GM21528 (cell line): ENCODE data around the gene CRTC1.

Experiments used
- ATAC-seq: cut with Tn5 transposase; IDR thresholded peaks from one replicate; pipeline ENCODE4 v1.9.1; 2021; ENCODE audit warnings: mild to moderate bottlenecking, moderate library complexity; ENCODE audit not compliant: unreplicated experiment, low FRiP score

Gene CRTC1

DNA sequence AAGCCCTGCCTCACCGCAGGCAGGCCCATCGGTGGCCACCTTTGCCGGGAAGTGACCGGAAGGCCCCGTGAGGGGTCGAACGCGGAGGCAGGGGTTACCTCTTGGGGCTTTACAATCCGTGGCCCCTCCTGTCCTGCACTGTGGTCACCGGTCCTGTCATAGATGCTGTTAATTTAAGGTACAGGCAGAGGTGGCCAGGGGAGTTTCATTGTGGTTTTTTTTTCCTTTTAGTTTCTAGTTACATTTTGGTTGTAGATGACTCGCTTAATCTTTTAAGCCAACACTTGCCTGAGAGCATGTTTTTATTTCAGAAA is 94.6 kb downstream of the CRTC1 start:
- no peak for ATAC-seq

DNA sequence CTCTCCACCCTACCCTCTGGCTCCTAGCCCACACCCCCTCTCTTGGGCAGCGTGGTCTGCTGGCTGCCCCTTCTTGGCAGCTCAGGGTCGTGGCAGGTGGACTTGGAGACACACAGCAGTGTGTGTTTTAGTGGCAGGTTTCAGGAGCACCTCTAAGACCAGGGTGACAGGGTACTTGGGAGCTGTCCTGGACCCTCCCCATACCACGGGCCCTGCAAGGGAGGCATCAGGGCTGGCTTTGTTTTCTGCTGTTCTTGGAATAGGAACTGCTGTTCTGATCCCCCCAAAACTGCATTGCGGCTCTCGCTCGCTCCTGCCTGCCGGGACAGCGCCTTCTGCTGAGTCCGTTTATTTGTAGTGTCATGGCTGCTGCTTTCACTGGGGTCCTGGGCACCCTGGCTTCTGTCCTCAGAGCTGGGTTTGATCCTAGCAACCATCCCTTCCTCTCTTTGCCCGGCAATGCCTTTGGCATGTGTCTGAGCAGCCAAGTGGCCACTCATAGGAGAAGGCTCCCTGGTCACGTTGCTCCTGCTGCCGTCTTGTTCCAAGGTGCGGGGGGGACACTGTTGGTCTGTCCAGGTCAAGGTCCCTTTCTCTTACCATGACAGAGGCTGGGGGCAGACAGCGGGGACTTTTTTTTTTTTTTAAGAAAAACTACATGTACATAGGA is 95.5 kb downstream of the CRTC1 start:
- no peak for ATAC-seq

DNA sequence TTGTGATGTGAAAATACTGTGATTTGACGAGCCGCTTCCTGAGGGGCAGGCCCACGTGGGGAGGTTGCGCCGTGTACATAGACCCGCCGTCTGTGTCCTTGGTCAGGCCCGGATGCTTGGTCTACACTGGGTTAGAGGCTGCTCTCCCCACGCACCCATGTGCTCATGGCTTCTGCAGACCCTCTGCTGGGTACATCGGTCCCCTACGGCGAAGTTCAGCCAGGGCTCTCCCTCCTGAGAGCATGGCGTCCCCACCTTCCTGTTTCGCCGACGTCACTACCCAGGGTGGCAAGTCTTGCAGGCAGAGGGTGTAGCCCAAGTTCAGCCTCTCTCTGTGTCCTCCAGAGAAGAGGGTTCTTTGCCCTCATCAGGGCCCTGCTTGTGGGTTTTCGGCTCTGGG is 96.6 kb downstream of the CRTC1 start:
- ATAC-seq = no peak

DNA sequence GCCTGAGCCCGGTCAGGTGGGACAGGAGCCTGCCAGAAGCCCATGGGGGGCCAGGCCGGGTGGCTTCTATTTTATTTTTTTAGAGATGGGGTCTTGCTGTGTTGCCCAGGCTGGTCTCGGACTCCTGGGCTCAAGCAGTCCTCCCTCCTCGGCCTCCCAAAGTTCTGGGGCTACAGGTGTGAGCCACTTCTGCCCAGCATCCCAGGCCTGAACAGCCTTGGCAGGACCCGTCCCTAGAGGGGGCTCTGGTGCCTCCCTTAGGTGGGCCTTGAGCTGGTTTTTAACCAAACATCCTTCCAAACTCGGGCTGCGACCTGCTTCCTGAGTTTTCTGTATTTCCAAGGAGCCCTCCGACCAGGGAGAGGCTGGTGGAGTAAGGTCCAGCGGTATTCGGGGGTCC is 97.2 kb downstream of the CRTC1 start:
- no peak for ATAC-seq

DNA sequence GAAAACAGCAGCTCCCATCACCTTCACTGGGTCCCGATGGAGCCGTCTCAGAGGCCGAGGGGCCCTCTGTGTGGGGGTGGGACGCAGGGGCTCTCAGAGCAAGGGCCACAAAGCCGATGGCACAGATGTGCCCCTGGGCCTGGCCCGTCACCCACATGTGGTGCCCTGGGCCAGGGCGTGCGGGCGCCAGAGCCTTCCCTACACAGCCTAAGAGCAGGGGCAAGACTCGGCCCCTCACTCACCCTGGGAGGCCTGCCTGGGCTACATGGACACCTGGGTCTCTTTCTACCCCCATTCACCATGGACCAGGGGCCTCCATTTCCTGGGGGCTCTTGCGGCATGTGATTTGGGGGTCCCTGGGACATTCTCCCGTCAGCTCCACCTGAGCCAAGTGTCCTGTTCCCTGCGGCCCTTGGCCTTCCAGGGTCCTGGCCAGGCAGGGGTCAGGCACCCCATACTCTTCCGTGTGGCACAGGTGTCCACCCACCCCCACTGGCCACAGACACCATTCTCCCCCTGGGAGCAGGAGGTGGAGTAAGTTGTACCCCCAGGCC is 97.6 kb downstream of the CRTC1 start:
- ATAC-seq = no peak

DNA sequence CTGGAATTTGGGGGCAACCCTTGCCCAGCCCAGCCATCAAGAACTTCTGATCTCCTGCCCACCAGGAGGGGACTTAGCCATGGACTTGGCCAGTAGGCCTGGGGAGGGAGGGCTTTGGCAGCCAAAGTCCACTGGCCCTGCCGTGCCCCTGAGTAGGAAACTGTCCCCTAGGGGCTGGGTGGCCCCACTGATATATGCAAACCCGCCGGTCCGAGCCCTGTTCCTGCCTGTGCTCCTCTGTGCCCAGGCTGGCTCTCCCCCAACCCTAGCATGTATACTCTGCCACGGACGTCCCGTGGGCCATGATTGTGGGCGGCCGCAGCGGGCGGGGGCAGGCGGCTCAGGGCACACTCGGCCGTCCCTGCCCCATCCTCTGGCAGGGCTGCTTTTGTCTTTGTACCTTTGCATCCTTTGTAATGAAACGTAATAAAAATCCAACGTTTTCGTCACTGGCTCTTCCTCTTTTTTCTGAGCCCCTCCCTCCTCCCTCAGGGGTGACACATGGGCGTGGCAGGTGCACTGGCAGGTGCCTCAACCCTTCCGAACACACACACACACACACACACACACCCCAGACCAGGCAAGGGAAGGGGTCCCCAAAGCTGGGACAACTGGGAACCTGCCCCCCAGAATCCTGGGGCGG is 98.5 kb downstream of the CRTC1 start:
- no peak for ATAC-seq

DNA sequence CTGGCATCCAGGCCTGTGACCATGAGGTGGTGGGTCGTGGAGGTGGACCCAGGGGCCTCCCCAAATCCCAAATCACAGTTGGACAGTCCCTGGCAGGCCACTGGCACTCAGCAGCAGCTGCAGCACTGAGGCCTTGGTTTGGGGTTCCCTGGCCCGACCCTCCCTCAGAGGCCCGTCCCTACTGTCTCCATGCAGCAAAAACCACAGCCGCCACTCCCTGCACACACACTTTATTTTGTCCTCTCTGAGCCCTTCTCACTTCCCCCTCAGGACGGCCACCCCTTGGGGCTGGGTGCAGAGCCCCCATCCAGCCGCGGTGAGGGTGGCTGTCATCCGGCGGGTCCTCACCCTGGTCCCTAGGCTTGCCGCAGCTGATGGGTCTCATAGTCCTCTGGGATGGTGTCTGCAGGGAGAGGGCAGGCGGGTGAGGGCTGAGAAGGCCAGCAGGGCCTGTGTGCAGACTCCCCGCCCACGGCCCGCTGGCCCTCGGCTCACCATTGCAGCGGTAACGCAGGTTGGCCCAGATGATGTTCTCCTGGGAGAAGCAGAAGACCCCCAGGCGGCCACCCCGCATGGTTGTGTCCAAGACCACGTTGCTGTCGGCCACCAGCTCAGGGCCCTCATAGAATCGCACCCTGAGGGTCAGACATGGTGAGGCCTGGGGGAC is 99.2 kb downstream of the CRTC1 start:
- ATAC-seq = no peak

DNA sequence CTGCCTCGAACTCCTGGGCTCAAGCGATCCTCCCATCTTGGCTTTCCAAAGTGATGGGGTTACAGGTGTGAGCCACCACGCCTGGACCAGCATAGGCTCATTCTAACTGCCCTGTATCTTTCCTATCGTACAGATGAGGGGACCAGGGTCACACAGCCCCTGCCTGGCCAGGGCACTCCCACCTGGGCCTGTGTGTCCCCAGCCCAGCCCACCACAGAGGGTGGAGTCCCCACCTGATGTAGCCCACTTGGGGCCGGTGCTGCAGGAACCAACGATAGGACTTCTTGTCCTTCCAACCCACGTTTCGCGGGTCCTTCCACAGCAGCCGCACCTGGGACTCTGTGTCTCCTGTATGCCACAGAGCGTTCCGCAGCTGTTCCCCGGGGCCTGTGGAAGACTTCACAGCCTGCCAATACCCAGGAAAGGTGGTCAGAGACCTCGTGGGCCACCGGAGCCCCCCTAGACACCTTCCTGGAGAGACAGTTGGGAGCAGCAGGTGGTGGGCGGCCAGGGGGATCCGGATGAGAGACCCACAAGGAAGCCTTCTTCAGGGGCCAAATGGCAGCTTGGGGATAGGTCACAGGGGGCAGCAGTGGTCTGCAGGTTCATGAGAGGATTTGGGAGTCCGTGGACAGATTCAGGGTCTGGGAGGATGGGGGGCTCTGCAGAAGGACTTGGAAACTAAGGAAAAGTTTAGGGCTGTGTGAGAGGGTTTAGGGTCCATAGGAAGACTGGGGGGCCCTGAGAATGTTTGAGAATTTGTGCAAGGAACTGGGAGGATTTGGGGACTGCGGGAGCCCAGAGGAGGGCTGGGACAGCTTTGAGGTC is 100.7 kb downstream of the CRTC1 start:
- no peak for ATAC-seq

DNA sequence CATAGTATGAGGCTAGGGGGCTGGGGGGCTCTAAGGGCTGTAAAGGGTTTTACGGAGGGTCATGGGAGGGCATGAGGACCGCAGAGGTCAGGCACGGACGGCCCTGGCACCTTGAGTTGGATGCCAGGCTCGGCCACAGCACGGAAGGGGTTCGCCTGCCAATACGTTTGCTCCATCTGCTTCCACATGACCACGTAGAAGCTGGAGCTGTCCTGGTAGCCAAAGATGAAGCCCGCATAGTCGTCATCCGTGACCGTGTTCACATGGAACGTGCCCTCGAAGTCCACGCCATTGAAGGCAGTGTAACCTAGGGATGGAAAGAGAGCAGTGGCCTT is 101.3 kb downstream of the CRTC1 start:
- no peak for ATAC-seq

DNA sequence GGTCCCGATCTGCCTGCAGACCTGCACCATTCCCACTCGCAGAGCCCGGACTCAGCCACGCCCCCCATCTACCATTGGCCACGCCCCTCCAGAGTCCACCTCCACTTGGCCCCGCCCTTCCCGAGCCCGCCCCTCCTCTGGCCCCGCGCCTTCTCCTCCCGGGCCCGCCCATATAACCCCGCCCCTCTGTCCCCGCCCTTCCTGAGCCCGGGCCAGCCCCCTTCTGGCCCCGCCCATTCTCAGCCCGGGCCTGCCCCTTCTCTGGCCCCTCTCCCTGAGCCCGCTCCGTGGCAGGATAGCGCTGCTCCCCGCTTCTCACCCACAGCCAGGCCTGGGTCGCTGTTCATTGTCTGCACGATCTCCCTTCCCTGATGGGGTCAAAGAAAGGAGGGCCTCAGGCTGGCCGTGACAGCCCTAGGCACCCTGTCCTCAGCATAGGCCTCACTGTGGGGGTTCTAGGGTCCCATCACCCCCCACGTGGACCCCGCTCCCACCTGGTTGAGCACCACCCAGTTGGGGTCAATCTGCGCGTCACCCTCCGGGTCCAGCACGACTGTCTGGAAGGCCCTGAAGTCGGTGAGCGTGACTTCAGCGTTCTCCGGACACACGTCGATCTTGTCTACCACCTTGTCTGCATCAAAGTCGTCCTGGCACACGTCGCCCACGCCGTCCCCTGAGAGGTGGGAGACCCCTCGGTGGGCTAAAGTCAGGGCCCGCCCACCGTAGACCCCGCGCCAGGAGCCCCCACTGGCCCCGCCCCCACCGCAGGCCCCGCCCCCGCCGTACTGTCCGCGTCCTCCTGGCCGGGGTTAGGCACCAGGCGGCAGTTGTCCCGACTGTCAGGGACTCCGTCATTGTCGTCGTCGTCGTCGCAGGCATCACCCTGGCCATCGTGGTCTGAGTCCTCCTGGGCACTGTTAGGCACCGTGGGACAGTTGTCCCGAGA is 102.0 kb downstream of the CRTC1 start:
- no peak for ATAC-seq

DNA sequence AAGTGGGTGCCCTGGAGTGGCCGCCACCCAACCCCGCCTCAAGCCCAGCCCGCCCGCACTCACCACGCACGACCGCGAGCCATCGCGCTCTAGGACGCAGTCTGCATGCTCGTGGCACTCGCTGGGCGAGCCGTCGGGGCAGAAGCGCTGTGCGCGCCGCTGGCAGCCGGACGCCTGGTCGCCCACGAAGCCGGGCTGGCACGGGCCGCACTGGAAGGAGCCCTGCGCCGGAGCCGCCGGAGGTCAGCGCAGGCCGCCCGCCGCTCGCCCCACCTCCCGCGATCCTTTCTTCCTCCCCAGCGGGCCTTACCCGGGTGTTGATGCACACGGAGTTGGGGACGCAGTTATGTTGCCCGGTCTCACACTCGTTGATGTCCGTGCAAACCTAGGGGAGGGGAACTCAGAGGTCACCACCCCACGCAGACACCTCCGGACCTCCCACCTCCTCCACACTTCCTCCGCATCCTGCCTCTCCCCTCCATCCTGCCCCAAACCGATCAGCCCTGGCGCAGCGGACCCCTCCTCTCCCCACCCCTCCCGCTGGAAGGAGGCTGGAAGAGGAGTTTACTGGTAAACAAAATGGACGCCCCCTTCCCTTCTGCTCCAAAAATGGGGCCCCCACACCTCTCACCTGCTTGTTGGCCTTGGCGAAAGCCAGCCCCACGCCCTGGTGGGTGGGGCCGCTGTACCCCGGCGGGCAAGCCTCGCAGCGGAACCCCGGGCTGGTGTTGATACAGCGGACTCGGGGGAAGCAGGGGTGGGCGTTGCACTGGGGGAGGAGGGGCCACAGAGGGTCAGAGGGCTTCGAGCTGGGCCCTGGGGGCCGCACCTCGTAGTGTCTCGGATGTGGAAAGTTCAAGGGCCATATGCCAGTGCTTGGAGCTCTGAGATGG is 105.3 kb downstream of the CRTC1 start:
- no peak for ATAC-seq

DNA sequence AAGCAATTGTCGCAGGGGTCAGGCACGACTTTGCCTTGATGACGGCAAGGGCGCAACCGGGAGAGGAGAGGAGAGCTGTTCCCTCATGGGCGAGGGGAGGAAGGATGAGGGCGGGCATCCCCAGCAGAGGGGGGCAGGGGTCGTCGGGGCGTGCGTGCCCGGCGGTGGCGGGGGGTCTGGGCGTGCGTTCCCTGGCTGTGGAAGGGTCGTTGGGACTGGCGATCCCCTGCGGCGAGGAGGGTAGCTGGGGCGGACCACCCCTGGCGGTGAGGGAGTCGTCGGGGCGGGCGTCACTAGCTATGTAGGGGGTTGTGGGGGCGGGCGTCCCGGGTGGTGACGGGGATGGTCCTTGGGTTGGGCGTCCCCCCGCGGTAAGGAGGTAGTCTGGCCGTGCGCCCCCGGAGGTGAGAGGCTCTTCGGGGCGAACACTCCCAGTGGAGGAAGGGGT is 106.0 kb downstream of the CRTC1 start:
- ATAC-seq = no peak

DNA sequence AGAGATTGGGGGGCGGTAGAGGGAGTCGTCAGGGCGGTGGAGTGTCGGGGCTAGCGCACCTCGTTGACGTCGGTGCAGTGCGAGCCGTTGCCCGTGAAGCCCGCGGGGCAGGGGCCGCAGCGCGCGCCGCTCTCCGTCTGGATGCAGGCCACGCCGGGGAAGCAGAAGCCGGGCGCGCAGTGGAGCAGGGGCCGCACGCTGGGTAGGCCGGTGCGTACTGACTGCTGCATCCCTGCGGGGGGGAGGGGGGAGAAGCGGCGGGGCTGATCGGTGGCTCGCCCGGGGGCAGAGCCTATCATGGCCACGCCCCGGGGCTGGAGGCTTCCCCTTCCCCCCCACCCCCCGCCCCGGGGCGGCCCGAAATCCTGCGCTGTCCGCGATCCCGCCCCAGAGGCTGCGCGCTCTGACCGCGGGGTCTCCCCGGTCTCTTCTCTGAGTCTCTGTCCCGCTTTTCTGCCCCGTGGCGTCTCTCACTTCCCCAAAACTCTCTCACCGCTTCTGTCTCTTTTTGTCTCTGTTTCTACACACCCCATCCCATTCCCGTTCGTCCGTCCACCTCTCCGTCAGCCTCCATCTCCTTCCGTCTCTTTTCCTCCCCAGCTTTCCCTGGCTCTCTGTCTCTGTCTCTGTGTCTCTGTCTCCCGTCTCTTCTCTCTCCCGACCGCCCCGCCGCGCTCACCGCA is 106.5 kb downstream of the CRTC1 start:
- ATAC-seq = no peak

DNA sequence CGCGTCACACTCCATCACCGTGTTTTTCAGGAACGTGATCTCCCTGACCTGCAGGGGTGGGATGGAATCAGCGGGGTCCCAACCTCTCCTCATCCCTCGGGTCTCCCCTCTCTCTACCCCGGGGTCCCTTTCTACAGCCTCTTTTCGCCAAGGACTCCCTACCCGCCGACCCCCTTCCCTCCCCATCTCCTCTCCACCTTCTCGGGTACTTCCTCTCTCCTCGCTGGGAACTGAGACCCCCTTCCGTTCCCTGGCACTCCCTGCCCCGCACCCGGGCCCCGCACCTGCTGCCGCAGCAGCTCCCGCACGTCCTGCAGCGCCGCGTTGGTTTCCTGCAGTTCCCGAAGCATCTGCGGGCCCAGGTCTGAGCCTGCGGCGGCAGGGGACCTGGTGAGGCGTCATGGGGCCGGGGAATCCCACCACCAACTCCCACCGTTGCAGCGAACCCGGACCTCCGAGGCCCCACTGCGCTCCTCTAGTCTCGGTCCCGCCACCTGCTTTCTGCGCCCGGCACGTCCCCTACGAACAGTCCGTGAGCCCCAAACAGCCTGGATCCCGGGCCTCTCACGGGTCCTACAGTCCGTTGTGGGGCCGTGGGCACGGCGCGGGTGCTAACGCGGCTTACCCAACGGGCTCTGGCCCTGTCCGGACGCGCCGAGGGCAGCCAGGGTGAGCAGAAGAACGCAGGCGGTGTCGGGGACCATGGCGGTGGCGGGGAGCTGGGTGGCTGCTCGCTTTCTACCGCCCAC is 107.3 kb downstream of the CRTC1 start, which contains the start of gene COMP:
Gene COMP, minus strand, starts transcription at position 740 of the 749 bp plus-strand sequence. Its CDS starts 36 bp downstream, at position 704.
- ATAC-seq = no peak

DNA sequence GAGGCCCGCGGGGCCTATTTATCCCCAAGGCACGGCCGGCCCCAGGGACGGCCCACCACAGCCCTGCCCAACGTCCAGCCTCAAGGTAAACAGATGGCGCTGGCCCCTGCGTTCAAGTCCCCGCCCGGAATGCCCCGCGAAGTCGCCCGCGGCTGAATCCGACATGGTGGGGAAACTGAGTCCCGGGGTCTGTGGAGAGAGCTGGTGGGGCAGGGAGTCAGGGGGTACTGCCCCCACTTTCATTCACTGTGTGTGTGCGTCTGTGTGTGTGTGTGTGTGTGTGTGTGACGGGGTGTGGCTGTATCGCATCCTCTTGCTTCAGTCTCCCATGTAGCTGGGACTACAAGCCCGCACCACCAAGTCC is 107.8 kb downstream of the CRTC1 start:
- ATAC-seq = no peak

DNA sequence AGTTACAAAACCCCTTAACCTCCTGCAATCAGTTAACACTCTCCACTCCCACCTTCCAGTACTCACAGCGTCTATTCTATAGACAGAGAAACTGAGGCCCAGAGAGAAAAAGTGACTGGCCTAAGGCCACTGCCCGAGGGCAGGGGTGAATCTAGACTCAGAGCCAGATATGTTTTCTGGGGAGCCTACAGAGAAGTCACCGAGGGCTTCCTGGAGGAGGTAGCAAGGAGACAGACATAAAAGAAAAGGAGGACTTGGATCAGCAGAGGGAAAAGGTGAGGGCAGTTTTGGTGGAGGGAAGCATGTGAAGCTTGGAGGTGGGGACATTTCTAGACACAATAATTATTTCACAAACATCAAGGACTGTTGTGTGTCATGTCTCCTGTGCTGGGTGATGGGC is 109.2 kb downstream of the CRTC1 start:
- no peak for ATAC-seq

DNA sequence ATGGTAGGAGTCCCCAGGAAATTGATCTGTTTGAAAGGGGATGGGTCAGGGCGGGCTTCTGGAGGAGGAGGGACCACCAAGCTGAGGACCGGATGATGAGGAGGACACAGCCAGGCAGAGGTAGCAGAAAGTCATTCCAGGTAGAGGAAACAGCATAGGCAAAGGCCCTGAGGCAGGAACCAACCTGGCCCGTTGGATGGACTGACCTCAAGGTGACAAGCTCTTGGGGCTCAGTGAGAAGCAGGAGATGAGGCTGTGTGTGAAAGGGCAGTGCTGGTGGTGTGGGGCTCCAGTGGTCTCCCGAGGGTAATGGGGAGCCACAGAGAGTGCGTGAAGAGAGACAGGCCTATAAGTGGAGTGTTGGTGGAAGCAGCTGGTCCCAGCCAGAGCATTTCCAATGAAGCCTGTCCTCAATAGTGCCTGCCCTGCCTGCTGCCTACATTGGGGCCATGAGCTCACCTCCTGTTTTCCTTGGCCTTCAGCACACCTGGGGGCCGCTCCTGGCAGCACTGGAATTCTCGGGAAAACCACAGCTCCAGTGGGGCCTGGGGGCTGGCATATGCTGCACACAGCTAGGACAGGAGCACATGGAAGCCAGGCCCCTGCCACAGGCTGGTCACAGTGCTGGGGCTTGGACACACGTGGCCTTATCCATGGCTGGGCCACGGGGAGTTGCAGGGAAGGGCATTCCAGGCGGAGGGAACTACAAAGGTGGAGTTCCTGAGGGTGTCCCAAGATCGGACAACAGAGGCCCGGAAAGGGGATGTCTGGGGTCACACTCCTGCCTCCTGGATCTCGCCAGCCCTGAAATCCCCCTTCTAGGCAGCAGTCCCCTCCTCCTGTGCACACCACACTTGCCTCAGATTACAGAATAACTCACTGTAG is 109.9 kb downstream of the CRTC1 start:
- ATAC-seq = no peak
